IMR-90 (cell line): ENCODE results near the gene E2F3. TPM values are rescaled to one million over a fixed set of nuclear protein-coding genes. Genes with fewer than 3 reads are reported as not detected.

Experiments used
- ATAC-seq: fragments of 200-7000 bp; cut with Tn5 transposase; 2 replicates; pipeline ENCODE4 v1.9.1; 2020; ENCODE audit warnings: low read depth, mild to moderate bottlenecking, moderate library complexity
- BruUV-seq: library from RNA; stranded (reverse); fragments of 400-500 nt; replicated peaks from 2 replicates; lab custom pipeline; 2021; lab: Mats Ljungman, UMichigan
- CTCF ChIA-PET: fragments of 300-600 bp; formaldehyde crosslinking; extraction: SDS; loops from one replicate; lab custom pipeline; 2021; ENCODE audit warnings: antibody characterized with exemption; lab: Yijun Ruan, JAX
- POLR2A ChIA-PET: fragments of 300-600 bp; sonication (Branson Sonifier 250); formaldehyde crosslinking; loops from one replicate; lab custom pipeline; 2022; ENCODE audit warnings: antibody characterized with exemption; ENCODE audit not compliant: unreplicated experiment; lab: Charles Lee
- DNase-seq: peaks from one replicate; pipeline ENCODE4 v3.0.0; 2013
- H2AFZ ChIP-seq: replicated peaks from 2 replicates; pipeline ENCODE3; 2013; ENCODE audit warnings: low read length, mild to moderate bottlenecking; ENCODE audit not compliant: poor library complexity
- H2AK5ac ChIP-seq: 2 replicates; pipeline ENCODE4 v1.6.1; 2013; ENCODE audit warnings: low read depth, low read length, inconsistent platforms
- H2AK9ac ChIP-seq: replicated peaks from 2 replicates; pipeline ENCODE3; 2013; ENCODE audit warnings: mild to moderate bottlenecking, low read depth, low read length, moderate library complexity; ENCODE audit not compliant: poor library complexity
- H2BK120ac ChIP-seq: 2 replicates; pipeline ENCODE4 v1.6.1; 2013; ENCODE audit warnings: low read depth, low read length, inconsistent platforms
- H2BK15ac ChIP-seq: 3 replicates; pipeline ENCODE4 v1.6.1; 2013; ENCODE audit warnings: low read depth, low read length, inconsistent platforms
- H2BK20ac ChIP-seq: 2 replicates; pipeline ENCODE4 v1.6.1; 2013; ENCODE audit warnings: low read depth, mild to moderate bottlenecking, inconsistent platforms, low read length, moderate library complexity
- H2BK5ac ChIP-seq: 2 replicates; pipeline ENCODE4 v1.6.1; 2013; ENCODE audit warnings: mild to moderate bottlenecking, low read depth, low read length, inconsistent platforms; ENCODE audit not compliant: poor library complexity, severe bottlenecking
- H3K14ac ChIP-seq: replicated peaks from 2 replicates; pipeline ENCODE4 v1.6.1; 2013; ENCODE audit warnings: low read depth, low read length, inconsistent platforms
- H3K18ac ChIP-seq: 2 replicates; pipeline ENCODE4 v1.6.1; 2013; ENCODE audit warnings: low read depth, low read length, control low read depth
- H3K23ac ChIP-seq: 2 replicates; pipeline ENCODE4 v1.6.1; 2013; ENCODE audit warnings: low read depth, low read length, inconsistent platforms
- H3K27ac ChIP-seq: 2 replicates; pipeline ENCODE4 v1.5.1; 2013; ENCODE audit warnings: mild to moderate bottlenecking, control low read depth, low read length; ENCODE audit not compliant: insufficient read depth
- H3K27me3 ChIP-seq: 2 replicates; pipeline ENCODE4 v1.6.1; 2013; ENCODE audit warnings: low read length; ENCODE audit not compliant: control insufficient read depth, insufficient read depth
- H3K36me3 ChIP-seq: 2 replicates; pipeline ENCODE4 v1.6.1; 2013; ENCODE audit warnings: low read length, mixed read lengths; ENCODE audit not compliant: control insufficient read depth, insufficient read depth
- H3K4ac ChIP-seq: 2 replicates; pipeline ENCODE4 v1.6.1; 2013; ENCODE audit warnings: low read depth, low read length, inconsistent platforms
- H3K4me1 ChIP-seq: 2 replicates; pipeline ENCODE4 v1.6.1; 2013; ENCODE audit warnings: low read length, mixed read lengths; ENCODE audit not compliant: control insufficient read depth, insufficient read depth
- H3K4me2 ChIP-seq: 2 replicates; pipeline ENCODE4 v1.6.1; 2013; ENCODE audit warnings: low read depth, mild to moderate bottlenecking, control low read depth, low read length, moderate library complexity
- H3K4me3 ChIP-seq: 2 replicates; pipeline ENCODE4 v1.5.1; 2013; ENCODE audit warnings: low read depth, mild to moderate bottlenecking, control low read depth, low read length, moderate library complexity; ENCODE audit not compliant: insufficient read depth
- H3K56ac ChIP-seq: 2 replicates; pipeline ENCODE4 v1.6.1; 2013; ENCODE audit warnings: low read length, inconsistent platforms; ENCODE audit not compliant: insufficient read depth; ENCODE audit errors: extremely low read depth
- H3K79me1 ChIP-seq, 2 experiments: 2 replicates each; pipeline ENCODE4 v1.6.1; 2013; ENCODE audit warnings: low read length in 2 of 2, inconsistent platforms in 1 of 2, low read depth in 1 of 2
- H3K9ac ChIP-seq: 2 replicates; pipeline ENCODE4 v1.6.1; 2013; ENCODE audit warnings: low read depth, low read length, control low read depth
- H3K9me1 ChIP-seq: 2 replicates; pipeline ENCODE4 v1.6.1; 2013; ENCODE audit warnings: low read length, inconsistent platforms; ENCODE audit not compliant: insufficient read depth
- H3K9me3 ChIP-seq: 2 replicates; pipeline ENCODE4 v1.6.1; 2013; ENCODE audit warnings: low read length; ENCODE audit not compliant: control insufficient read depth, insufficient read depth
- H4K20me1 ChIP-seq: 2 replicates; pipeline ENCODE4 v1.6.1; 2013; ENCODE audit warnings: low read length, inconsistent platforms; ENCODE audit not compliant: insufficient read depth
- H4K5ac ChIP-seq: 2 replicates; pipeline ENCODE4 v1.6.1; 2013; ENCODE audit warnings: mild to moderate bottlenecking, low read depth, low read length, control low read depth
- H4K8ac ChIP-seq, 2 experiments: 2 replicates each; pipeline ENCODE4 v1.6.1; 2013; ENCODE audit warnings: low read depth in 2 of 2, low read length in 2 of 2, control low read depth in 1 of 2, inconsistent platforms in 1 of 2
- H4K91ac ChIP-seq: 2 replicates; pipeline ENCODE4 v1.6.1; 2013; ENCODE audit warnings: low read depth, low read length, inconsistent platforms; ENCODE audit not compliant: insufficient read depth
- BHLHE40 ChIP-seq: fragments of 150-350 bp; IDR thresholded peaks from 2 replicates; pipeline ENCODE4 v1.6.1; 2016; ENCODE audit warnings: mild to moderate bottlenecking, low read depth, low read length
- CEBPB ChIP-seq: IDR thresholded peaks from 2 replicates; pipeline ENCODE4 v1.6.1; 2012; ENCODE audit warnings: low read depth, low read length, improper control_type of control experiment
- ELK1 ChIP-seq: fragments of 150-350 bp; IDR thresholded peaks from 2 replicates; pipeline ENCODE4 v1.6.1; 2016; ENCODE audit warnings: low read depth, mild to moderate bottlenecking, low read length, moderate library complexity, borderline replicate concordance
- FOS ChIP-seq: fragments of 150-350 bp; IDR thresholded peaks from 2 replicates; pipeline ENCODE4 v1.6.1; 2016; ENCODE audit warnings: low read depth, low read length
- MAZ ChIP-seq: IDR thresholded peaks from 2 replicates; pipeline ENCODE4 v1.6.1; 2012; ENCODE audit warnings: low read depth, mild to moderate bottlenecking, low read length, improper control_type of control experiment, moderate library complexity, borderline replicate concordance
- NFE2L2 ChIP-seq: fragments of 150-350 bp; IDR thresholded peaks from 2 replicates; pipeline ENCODE4 v1.6.1; 2016; ENCODE audit warnings: low read depth, mild to moderate bottlenecking, low read length
- POLR2A ChIP-seq: IDR thresholded peaks from 2 replicates; pipeline ENCODE4 v1.6.1; 2012; ENCODE audit warnings: mild to moderate bottlenecking, low read depth, low read length
- RFX5 ChIP-seq: IDR thresholded peaks from 2 replicates; pipeline ENCODE4 v1.8.0; 2012; ENCODE audit warnings: low read depth, mild to moderate bottlenecking, low read length, moderate library complexity
- SMC3 ChIP-seq: fragments of 150-350 bp; IDR thresholded peaks from 2 replicates; pipeline ENCODE4 v1.6.1; 2016; ENCODE audit warnings: low read depth, mild to moderate bottlenecking, antibody characterized with exemption, low read length, moderate library complexity
- WGBS, 2 experiments: methylation state at CpG; one replicate each; pipeline versions ENCODE4 v1.1.5 to v1.1.7; 2013; ENCODE audit warnings: missing lambda C conversion rate in 2 of 2; ENCODE audit not compliant: insufficient read length in 1 of 2; ENCODE audit errors: extremely low coverage in 2 of 2; 5-methylcytosine and 5-hydroxymethylcytosine counted together
- dilution Hi-C: fragments of 300-500 bp; cut with HindIII; formaldehyde crosslinking; loops from one replicate; pipeline ENCODE4 v1.14.3; 2018; ENCODE audit warnings: low sequenced_read_pairs; ENCODE audit not compliant: unreplicated experiment
- in situ Hi-C: fragments of 300-500 bp; cut with MboI; formaldehyde crosslinking; loops from 3 replicates; pipeline ENCODE4 v1.14.3; 2019; ENCODE audit warnings: low sequenced_read_pairs, inconsistent platforms, mixed read lengths
- intact Hi-C: fragments of 100-400 bp; cut with micrococcal nuclease; formaldehyde crosslinking; loops from 2 replicates; pipeline ENCODE4 v1.10.0; 2022
- polyA plus RNA-seq, 3 experiments: library from polyadenylated mRNA; depleted of rRNA; stranded (reverse); fragments of >200 nt; gene quantifications; 2 replicates each; pipeline ENCODE4 v1.2.3, GENCODE V29; 2012; ENCODE audit warnings: low replicate concordance in 1 of 3
- total RNA-seq: library from RNA; depleted of rRNA; stranded (reverse); fragments of >200 nt; gene quantifications from 2 replicates; pipeline ENCODE4 v1.2.3, GENCODE V29; 2012

Gene E2F3
- total and polyA plus RNA-seq, 2 of the 4 experiments (the other 2 are of a cell fraction): 2.3 to 8.2 TPM

- no peak for DNase-seq
- H3K18ac ChIP-seq: no peak overlapping the region
- dilution Hi-C loops (no loop called here), intact Hi-C loops (no loop called here), in situ Hi-C loops (no loop called here)
- peaks cover 3% of the 10 kb centered on the region for H3K4me1 ChIP-seq
- no TSS peak for BruUV-seq
- ChIA-PET CTCF (no interaction called here), POLR2A (no interaction called here)
- no peak overlapping the region for H4K5ac ChIP-seq
- H2AK9ac ChIP-seq: no peak overlapping the region
- no CpG with 5 or more reads among the region's 6 CpGs for WGBS, 2 experiments
- H3K56ac ChIP-seq: no peak overlapping the region
- no peak overlapping the region for H3K9ac ChIP-seq
- no peak overlapping the region for H2AK5ac ChIP-seq
- H3K79me1 ChIP-seq: peaks cover 41 to 85% of the 10 kb centered on the region in 2 experiments
- no peaks in the 10 kb centered on the region for H3K9me3 ChIP-seq
- H4K91ac ChIP-seq: no peak overlapping the region
- peaks cover 25% of the 10 kb centered on the region for H3K9me1 ChIP-seq
- no peak overlapping the region for H3K4me2 ChIP-seq
- no peak overlapping the region for H2BK120ac ChIP-seq
- H4K20me1 ChIP-seq: peaks cover 95% of the 10 kb centered on the region
- no peak overlapping the region for H3K4ac ChIP-seq
- H3K23ac ChIP-seq: no peak overlapping the region; the same call in 1 of the 2 replicates
- H3K4me3 ChIP-seq: no peak overlapping the region
- TF ChIP-seq SMC3 (no peak), BHLHE40 (no peak), CEBPB (no peak), FOS (no peak), NFE2L2 (no peak), RFX5 (no peak), MAZ (no peak), POLR2A (no peak), ELK1 (no peak)
- no peak overlapping the region for H2BK20ac ChIP-seq
- no peak overlapping the region for H2BK15ac ChIP-seq
- no peak for ATAC-seq
- H4K8ac ChIP-seq: no peak overlapping the region
- no peak overlapping the region for H2AFZ ChIP-seq
- H3K36me3 ChIP-seq: peaks cover 9% of the 10 kb centered on the region
- H3K27me3 ChIP-seq: no peaks in the 10 kb centered on the region
- H2BK5ac ChIP-seq: no peak overlapping the region
- H3K14ac ChIP-seq: no peak overlapping the region
- no peak overlapping the region for H3K27ac ChIP-seq
These were observed 14.2 kb downstream of the E2F3 start for GRCh38 chr6:20415712-20416454.
